ENCODE data around the gene C12orf56. TPM values are rescaled to one million over a fixed set of nuclear protein-coding genes. Genes with fewer than 3 reads are reported as not detected.

C12orf56 gene
- total and polyA plus RNA-seq, 7 donors, result 0.22 to 2.1 (median 0.44) TPM; not detected in 3

DNA sequence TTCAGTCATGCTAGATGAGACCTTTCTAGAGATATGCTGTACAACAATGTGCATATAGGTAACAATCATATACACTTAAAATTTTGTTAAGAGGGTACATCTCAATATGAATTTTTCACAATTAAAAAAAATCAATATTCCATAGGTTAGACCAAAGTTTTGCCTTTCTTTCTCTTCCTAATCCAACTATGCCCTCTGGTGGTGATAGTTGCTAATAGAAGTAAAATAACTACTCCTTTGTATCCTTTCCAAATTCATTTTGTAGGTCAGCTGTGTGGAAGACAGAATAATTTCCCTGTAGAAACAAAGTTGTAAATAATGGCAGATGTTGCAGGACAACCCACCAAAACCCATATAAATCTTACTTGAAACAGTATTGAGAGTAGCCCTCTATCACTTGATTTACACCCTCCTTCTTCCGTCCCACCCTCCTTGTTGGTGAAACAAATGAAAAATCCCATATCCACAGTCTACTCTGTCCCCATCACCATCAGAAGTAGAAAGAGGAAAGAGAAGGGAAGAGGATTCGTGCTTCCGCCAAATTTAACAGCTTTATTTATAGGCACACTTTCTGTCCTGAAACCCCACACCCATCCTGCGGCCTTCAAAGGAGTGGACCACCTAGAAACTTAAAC is 134.3 kb downstream of the C12orf56 start:
- no peak for DNase-seq

DNA sequence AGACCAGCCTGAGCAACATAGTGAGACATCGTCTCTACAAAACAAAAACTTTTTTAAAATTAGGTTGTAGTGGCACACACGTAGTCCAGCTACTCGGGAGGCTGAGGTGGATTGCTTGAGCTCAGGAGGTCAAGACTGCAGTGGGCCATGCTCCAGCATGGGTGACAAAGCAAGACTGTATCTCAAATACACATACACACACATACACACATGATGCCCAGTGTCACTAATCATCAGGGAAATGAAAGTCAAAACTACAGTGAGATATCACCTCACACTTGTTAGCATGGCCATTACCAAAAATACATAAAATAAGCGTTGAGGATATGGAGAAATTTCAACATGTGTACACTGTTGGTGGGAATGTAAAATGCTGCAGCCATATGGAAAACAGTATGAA is 135.3 kb downstream of the C12orf56 start:
- Histone ChIP-seq H3K27ac (no peak overlapping the region), H3K4me3 (no peak overlapping the region), H3K4me1 (no peaks in the 10 kb centered on the region), H3K9me3 (no peaks in the 10 kb centered on the region), H3K27me3 (no peaks in the 10 kb centered on the region), H3K36me3 (no peaks in the 10 kb centered on the region)
- TF ChIP-seq EP300 (IDR thresholded peaks at IDR 0.05), result no peak
- no peak for TF ChIP-seq POLR2AphosphoS5 (IDR thresholded peaks at IDR 0.05)
- TF ChIP-seq POLR2A (IDR thresholded peaks at IDR 0.05), result no peak
- TF ChIP-seq CTCF (IDR thresholded peaks at IDR 0.05), result no peak
- intact Hi-C loops (cut with DNase I), result loop anchor here (5.0 kb wide), 1 partner anchor 73 kb away; no protein-coding TSS in a partner anchor
- no peak for DNase-seq
- 76 to 84% methylated on average over 4 of the region's 4 CpGs for WGBS, 2 donors

More for the DNA sequence above, 134.3 kb downstream of the C12orf56 start:
- no peak overlapping the region for H3K27ac ChIP-seq
- TF ChIP-seq CTCF (IDR thresholded peaks at IDR 0.05) (peak in 3 of 4 experiments; percentile 44 to 61 (median 46)), EP300 (IDR thresholded peaks at IDR 0.05) (no peak), POLR2AphosphoS5 (IDR thresholded peaks at IDR 0.05) (no peak)
- H3K4me1 ChIP-seq, result no peaks in the 10 kb centered on the region
- WGBS, 2 donors, result 68 to 72% methylated on average over 4 of the region's 4 CpGs
- no peaks in the 10 kb centered on the region for H3K27me3 ChIP-seq
- no peak overlapping the region for H3K4me3 ChIP-seq
- intact Hi-C loops (cut with DNase I), result loop anchor here (1.0 to 5.0 kb wide), 2 partner anchors 74 to 417 kb away; no protein-coding TSS in a partner anchor
- H3K36me3 ChIP-seq, result no peaks in the 10 kb centered on the region
- no peaks in the 10 kb centered on the region for H3K9me3 ChIP-seq

- H3K27ac ChIP-seq, result peak overlapping the region in 1 of 4 donors; percentile 27
Observed at GRCh38 chr12:64253356-64253755, 137.2 kb downstream of the C12orf56 start.

DNA sequence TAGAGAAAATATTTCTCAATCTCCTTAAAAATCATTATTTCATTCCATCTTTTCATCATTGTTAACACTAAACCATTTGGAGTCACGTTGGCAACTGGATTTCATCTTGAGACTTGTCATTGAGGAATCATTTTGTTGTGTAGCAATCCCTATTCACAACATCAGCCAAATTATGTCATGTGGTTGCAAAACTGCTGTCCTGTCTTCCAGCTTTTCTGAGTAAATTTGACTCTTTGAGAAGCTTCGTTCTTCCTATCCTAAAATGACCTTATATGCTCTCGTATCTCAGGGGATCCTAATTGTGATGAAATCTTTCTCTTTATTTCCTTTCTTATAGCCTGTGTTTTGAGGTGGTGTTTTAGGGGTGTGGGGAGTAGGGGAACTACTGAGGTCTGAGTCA is 137.9 kb downstream of the C12orf56 start:
- Histone ChIP-seq H3K27ac (peak overlapping the region in 1 of 4 donors; percentile 27), H3K4me3 (no peak overlapping the region), H3K4me1 (no peaks in the 10 kb centered on the region), H3K9me3 (no peaks in the 10 kb centered on the region), H3K27me3 (no peaks in the 10 kb centered on the region), H3K36me3 (no peaks in the 10 kb centered on the region)
- WGBS, 2 donors, result 76 to 78% methylated on average over 3 of the region's 3 CpGs
- DNase-seq, result no peak
- intact Hi-C loops (cut with DNase I), result no loop called here
- no peak for TF ChIP-seq CTCF (IDR thresholded peaks at IDR 0.05)
- TF ChIP-seq POLR2A (IDR thresholded peaks at IDR 0.05), result no peak
- TF ChIP-seq POLR2AphosphoS5 (IDR thresholded peaks at IDR 0.05), result peak; percentile 43 to 75 (median 54)

More at GRCh38 chr12:64253356-64253755, 137.2 kb downstream of the C12orf56 start:
- Histone ChIP-seq H3K9me3 (no peaks in the 10 kb centered on the region), H3K36me3 (no peaks in the 10 kb centered on the region), H3K4me3 (no peak overlapping the region), H3K4me1 (no peaks in the 10 kb centered on the region), H3K27me3 (no peaks in the 10 kb centered on the region)
- intact Hi-C loops (cut with DNase I), result no loop called here
- no peak for TF ChIP-seq EP300 (IDR thresholded peaks at IDR 0.05)
- no peak for TF ChIP-seq CTCF (IDR thresholded peaks at IDR 0.05)
- no peak for TF ChIP-seq POLR2AphosphoS5 (IDR thresholded peaks at IDR 0.05)
- TF ChIP-seq POLR2A (IDR thresholded peaks at IDR 0.05), result no peak
- no peak for DNase-seq
- 17 to 50% methylated on average over 1 of the region's 1 CpG for WGBS, 2 donors

- TF ChIP-seq POLR2A (IDR thresholded peaks at IDR 0.05), result no peak
- no peak for TF ChIP-seq EP300 (IDR thresholded peaks at IDR 0.05)
- no peak for TF ChIP-seq POLR2AphosphoS5 (IDR thresholded peaks at IDR 0.05)
- TF ChIP-seq CTCF (IDR thresholded peaks at IDR 0.05), result no peak
- Histone ChIP-seq H3K4me3 (no peak overlapping the region), H3K27ac (no peak overlapping the region), H3K4me1 (no peaks in the 10 kb centered on the region), H3K9me3 (no peaks in the 10 kb centered on the region), H3K27me3 (no peaks in the 10 kb centered on the region), H3K36me3 (no peaks in the 10 kb centered on the region)
- intact Hi-C loops (cut with DNase I), result no loop called here
- no peak for DNase-seq
- WGBS, 2 donors, result 86 to 91% methylated on average over 4 of the region's 4 CpGs
Observed at GRCh38 chr12:64243809-64244208, 146.7 kb downstream of the C12orf56 start.

Measured in sigmoid colon (tissue), 7 donors.